Activated CD4-positive, alpha-beta T cell treated with anti-CD3 and anti-CD28 coated beads, Interleukin-2, amount 10 ng/mL, durations not matched to agents 7 days and 5 days (primary cell): ENCODE results near the gene SHLD2. TPM values are rescaled to one million over a fixed set of nuclear protein-coding genes. Genes with fewer than 3 reads are reported as not detected.
"Not testable (repeated sequence)": the region's sequence is repeated elsewhere in the genome, so short reads cannot be mapped to it uniquely, and the experiment has no call there.

ENCODE experiments used
- CTCF ChIA-PET: fragments of 350-600 bp; sonication (Branson Sonifier 250); formaldehyde crosslinking; loops from one replicate; lab custom pipeline; 2021; ENCODE audit warnings: antibody characterized with exemption; lab: Charles Lee
- POLR2A ChIA-PET: fragments of 350-600 bp; sonication (Branson Sonifier 250); formaldehyde crosslinking; loops from one replicate; lab custom pipeline; 2021; ENCODE audit warnings: antibody characterized with exemption; lab: Charles Lee
- DNase-seq: peaks from one replicate; pipeline ENCODE4 v3.0.0-alpha.2; 2020
- H3K27ac Mint-ChIP-seq: one replicate; pipeline ENCODE4 v1.8.0; 2021; ENCODE audit warnings: mild to moderate bottlenecking, moderate library complexity, mixed read lengths
- H3K27me3 Mint-ChIP-seq: one replicate; pipeline ENCODE4 v1.8.0; 2021; ENCODE audit warnings: mixed read lengths
- H3K36me3 Mint-ChIP-seq: one replicate; pipeline ENCODE4 v1.8.0; 2021; ENCODE audit warnings: low read depth, mixed read lengths
- H3K4me1 Mint-ChIP-seq: one replicate; pipeline ENCODE4 v1.8.0; 2021; ENCODE audit warnings: mixed read lengths
- H3K4me3 Mint-ChIP-seq: one replicate; pipeline ENCODE4 v1.8.0; 2021; ENCODE audit warnings: mild to moderate bottlenecking, moderate library complexity, mixed read lengths
- H3K9me3 Mint-ChIP-seq: one replicate; pipeline ENCODE4 v1.8.0; 2021; ENCODE audit warnings: mixed read lengths
- total RNA-seq, 2 experiments: library from RNA; stranded (reverse); gene quantifications; one replicate each; pipeline ENCODE4 v1.2.3, GENCODE V29; 2021

The SHLD2 gene
- total RNA-seq, 2 experiments from 2014 or later: 34.8 to 38.9 TPM

- H3K27me3 Mint-ChIP-seq, H3K4me3 Mint-ChIP-seq, POLR2A ChIA-PET, H3K36me3 Mint-ChIP-seq, CTCF ChIA-PET, H3K9me3 Mint-ChIP-seq, H3K4me1 Mint-ChIP-seq, DNase-seq, H3K27ac Mint-ChIP-seq: not testable (repeated sequence)
Observed at GRCh38 chr10:87170705-87171104, 75.7 kb downstream of the SHLD2 start.

- CTCF ChIA-PET, H3K4me1 Mint-ChIP-seq, H3K4me3 Mint-ChIP-seq: not testable (repeated sequence)
Observed at GRCh38 chr10:87171670-87172069, 76.7 kb downstream of the SHLD2 start.

GRCh38 chr10:87172178-87172577 lies 77.2 kb downstream of the SHLD2 start:
- H3K27me3 Mint-ChIP-seq, H3K4me1 Mint-ChIP-seq, POLR2A ChIA-PET, H3K4me3 Mint-ChIP-seq, H3K36me3 Mint-ChIP-seq, H3K27ac Mint-ChIP-seq, DNase-seq, H3K9me3 Mint-ChIP-seq, CTCF ChIA-PET: not testable (repeated sequence)

More at GRCh38 chr10:87171670-87172069, 76.7 kb downstream of the SHLD2 start:
- H3K27ac Mint-ChIP-seq, H3K27me3 Mint-ChIP-seq, H3K36me3 Mint-ChIP-seq, DNase-seq, H3K9me3 Mint-ChIP-seq, POLR2A ChIA-PET: not testable (repeated sequence)

GRCh38 chr10:87177587-87177986 lies 82.6 kb downstream of the SHLD2 start:
- CTCF ChIA-PET: not testable (repeated sequence)

DNA sequence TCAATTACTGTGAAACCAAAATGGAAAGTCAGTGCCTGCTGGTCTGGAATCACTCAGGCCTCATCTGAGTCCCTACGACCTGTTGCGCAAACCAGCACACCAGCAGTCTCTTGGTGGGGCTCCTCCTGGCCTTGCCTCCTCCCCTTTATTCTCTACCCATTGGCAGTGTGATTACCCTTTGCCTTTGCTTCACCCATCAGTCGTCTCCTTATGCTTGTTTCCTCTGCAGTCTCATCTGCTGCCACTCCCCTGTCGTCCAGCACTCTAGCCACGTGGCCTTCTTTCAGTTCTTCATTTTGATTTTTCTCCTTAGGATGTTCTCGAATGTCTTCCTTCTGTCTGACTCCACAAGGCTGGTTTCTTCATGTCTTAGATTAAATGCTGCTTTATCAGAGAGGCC lies 89.4 kb downstream of the SHLD2 start:
- H3K4me1 Mint-ChIP-seq, DNase-seq, POLR2A ChIA-PET, H3K27ac Mint-ChIP-seq, H3K27me3 Mint-ChIP-seq, CTCF ChIA-PET, H3K4me3 Mint-ChIP-seq: not testable (repeated sequence)
- H3K9me3 Mint-ChIP-seq: peaks cover 14% of the 10 kb centered on the region
- H3K36me3 Mint-ChIP-seq: peaks cover 50% of the 10 kb centered on the region

More at GRCh38 chr10:87177587-87177986, 82.6 kb downstream of the SHLD2 start:
- POLR2A ChIA-PET, H3K4me3 Mint-ChIP-seq, DNase-seq, H3K36me3 Mint-ChIP-seq, H3K4me1 Mint-ChIP-seq, H3K27ac Mint-ChIP-seq, H3K27me3 Mint-ChIP-seq, H3K9me3 Mint-ChIP-seq: not testable (repeated sequence)

DNA sequence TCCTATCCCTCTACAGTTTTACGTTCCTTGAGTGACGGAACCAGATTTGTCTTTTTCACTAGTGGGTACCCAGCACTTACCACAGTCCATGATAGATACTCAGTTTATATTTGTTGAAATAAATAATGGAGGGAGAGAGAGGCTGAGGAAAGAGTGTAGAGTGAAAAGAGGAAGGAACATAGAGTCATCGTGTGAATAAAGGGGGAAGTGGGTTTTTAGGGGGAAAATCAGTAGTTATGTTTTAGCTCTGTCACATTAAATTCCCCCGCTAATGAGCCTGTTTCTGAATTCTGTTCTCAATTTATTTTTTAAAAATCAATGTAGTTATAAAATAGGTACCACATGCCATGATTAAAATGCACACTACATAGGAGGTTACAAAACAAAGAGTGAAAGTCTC lies 91.0 kb downstream of the SHLD2 start:
- H3K36me3 Mint-ChIP-seq: peaks cover 49% of the 10 kb centered on the region
- POLR2A ChIA-PET, DNase-seq, H3K4me3 Mint-ChIP-seq, H3K27me3 Mint-ChIP-seq, H3K4me1 Mint-ChIP-seq, CTCF ChIA-PET, H3K27ac Mint-ChIP-seq: not testable (repeated sequence)
- peaks cover 14% of the 10 kb centered on the region for H3K9me3 Mint-ChIP-seq

GRCh38 chr10:87187573-87187972 lies 92.6 kb downstream of the SHLD2 start:
- POLR2A ChIA-PET, H3K27ac Mint-ChIP-seq, DNase-seq, CTCF ChIA-PET, H3K27me3 Mint-ChIP-seq, H3K4me3 Mint-ChIP-seq, H3K4me1 Mint-ChIP-seq: not testable (repeated sequence)
- H3K9me3 Mint-ChIP-seq: peaks cover 14% of the 10 kb centered on the region
- peaks cover 55% of the 10 kb centered on the region for H3K36me3 Mint-ChIP-seq

DNA sequence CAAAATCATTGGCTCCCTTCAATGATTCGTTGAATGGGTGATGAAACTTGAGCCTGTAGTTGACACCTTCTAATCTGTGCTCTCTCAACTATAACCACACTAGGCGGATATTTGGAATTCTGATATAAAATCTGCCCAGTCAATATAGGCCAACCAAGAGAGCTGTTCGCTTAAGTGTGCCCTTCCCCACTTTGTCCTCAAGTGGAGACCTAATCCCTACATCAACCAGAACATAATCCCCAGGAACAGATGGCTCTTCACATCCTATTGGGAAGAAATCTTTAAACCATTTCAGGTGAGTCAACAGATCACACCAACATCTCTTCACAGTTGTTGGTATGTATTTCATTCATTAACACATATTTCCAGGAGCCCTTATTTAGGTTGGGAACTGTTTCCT lies 96.8 kb downstream of the SHLD2 start:
- H3K27me3 Mint-ChIP-seq, CTCF ChIA-PET, H3K9me3 Mint-ChIP-seq, DNase-seq, H3K4me3 Mint-ChIP-seq, H3K4me1 Mint-ChIP-seq, POLR2A ChIA-PET, H3K27ac Mint-ChIP-seq: not testable (repeated sequence)
- peaks cover 32% of the 10 kb centered on the region for H3K36me3 Mint-ChIP-seq

DNA sequence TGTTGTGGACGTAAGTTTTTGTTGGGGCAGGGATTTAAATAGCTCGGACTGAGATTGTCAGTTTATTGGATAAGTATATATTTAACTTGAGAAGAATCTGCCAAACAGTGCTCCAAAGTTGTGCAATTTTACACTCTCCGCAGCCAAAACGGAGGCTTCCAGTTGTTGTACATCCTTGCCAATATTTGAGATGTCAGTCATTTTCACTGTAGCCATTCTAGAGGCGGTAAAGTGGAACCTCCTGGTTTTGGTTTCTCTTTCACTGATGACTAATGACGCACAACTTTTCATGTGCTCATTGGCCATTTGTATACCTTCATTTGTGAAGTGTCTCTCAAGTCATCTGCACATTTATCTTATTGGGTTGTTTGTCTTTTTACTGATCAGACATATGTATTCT lies 105.9 kb downstream of the SHLD2 start:
- Mint-ChIP-seq H3K27ac (peak overlapping the region; percentile 57), H3K4me3 (peak overlapping the region; percentile 27), H3K4me1 (peaks cover 17% of the 10 kb centered on the region)
- CTCF ChIA-PET, H3K27me3 Mint-ChIP-seq, H3K9me3 Mint-ChIP-seq, H3K36me3 Mint-ChIP-seq, POLR2A ChIA-PET: not testable (repeated sequence)
- DNase-seq: peak; percentile 43

DNA sequence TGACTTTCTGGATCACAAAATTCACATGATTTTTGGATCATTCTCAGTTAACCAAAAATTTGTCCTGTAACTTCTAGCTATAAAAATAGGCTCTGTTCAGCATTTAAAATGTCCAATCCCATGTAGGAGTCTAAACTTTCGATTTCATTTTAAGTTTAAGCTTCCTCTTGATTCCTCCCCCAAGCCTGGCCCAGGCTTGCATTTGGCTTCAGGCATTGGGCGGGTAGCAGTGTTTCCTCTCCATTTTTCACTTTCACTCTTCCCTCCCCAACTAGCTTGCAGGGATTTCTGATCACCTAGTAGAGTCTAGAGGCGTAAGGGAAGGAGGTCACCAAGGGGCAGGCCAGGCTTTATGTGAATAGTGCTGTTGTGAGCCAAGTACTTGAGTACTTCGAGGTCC lies 109.8 kb downstream of the SHLD2 start:
- H3K4me1 Mint-ChIP-seq: peaks cover 17% of the 10 kb centered on the region
- H3K27me3 Mint-ChIP-seq, H3K36me3 Mint-ChIP-seq, H3K9me3 Mint-ChIP-seq, H3K4me3 Mint-ChIP-seq, CTCF ChIA-PET, POLR2A ChIA-PET, H3K27ac Mint-ChIP-seq: not testable (repeated sequence)
- DNase-seq: peak; percentile 40

GRCh38 chr10:87206922-87207321 lies 111.9 kb downstream of the SHLD2 start:
- CTCF ChIA-PET: interaction anchor here (0.6 kb wide), 1 partner anchor 1126 kb away, joined by 3 read pairs; no protein-coding TSS in a partner anchor
- H3K27ac Mint-ChIP-seq, POLR2A ChIA-PET, H3K4me3 Mint-ChIP-seq, H3K9me3 Mint-ChIP-seq, DNase-seq, H3K27me3 Mint-ChIP-seq, H3K36me3 Mint-ChIP-seq: not testable (repeated sequence)
- peaks cover 11% of the 10 kb centered on the region for H3K4me1 Mint-ChIP-seq

GRCh38 chr10:87210309-87210708 lies 115.3 kb downstream of the SHLD2 start:
- not testable (repeated sequence) for DNase-seq

GRCh38 chr10:87211848-87212247 lies 116.8 kb downstream of the SHLD2 start:
- H3K9me3 Mint-ChIP-seq, CTCF ChIA-PET, DNase-seq, H3K27ac Mint-ChIP-seq, H3K4me3 Mint-ChIP-seq, H3K27me3 Mint-ChIP-seq, POLR2A ChIA-PET, H3K36me3 Mint-ChIP-seq: not testable (repeated sequence)
- peaks cover 20% of the 10 kb centered on the region for H3K4me1 Mint-ChIP-seq

More at GRCh38 chr10:87210309-87210708, 115.3 kb downstream of the SHLD2 start:
- POLR2A ChIA-PET, H3K27me3 Mint-ChIP-seq, H3K36me3 Mint-ChIP-seq, H3K9me3 Mint-ChIP-seq, H3K27ac Mint-ChIP-seq, CTCF ChIA-PET, H3K4me3 Mint-ChIP-seq: not testable (repeated sequence)
- H3K4me1 Mint-ChIP-seq: peaks cover 19% of the 10 kb centered on the region

GRCh38 chr10:87213150-87213765 lies 118.3 kb downstream of the SHLD2 start:
- DNase-seq, H3K27ac Mint-ChIP-seq, H3K36me3 Mint-ChIP-seq, H3K27me3 Mint-ChIP-seq, POLR2A ChIA-PET, CTCF ChIA-PET, H3K9me3 Mint-ChIP-seq, H3K4me3 Mint-ChIP-seq: not testable (repeated sequence)
- peaks cover 23% of the 10 kb centered on the region for H3K4me1 Mint-ChIP-seq
